ENCODE measurements around the gene SCUBE1.

DNA sequence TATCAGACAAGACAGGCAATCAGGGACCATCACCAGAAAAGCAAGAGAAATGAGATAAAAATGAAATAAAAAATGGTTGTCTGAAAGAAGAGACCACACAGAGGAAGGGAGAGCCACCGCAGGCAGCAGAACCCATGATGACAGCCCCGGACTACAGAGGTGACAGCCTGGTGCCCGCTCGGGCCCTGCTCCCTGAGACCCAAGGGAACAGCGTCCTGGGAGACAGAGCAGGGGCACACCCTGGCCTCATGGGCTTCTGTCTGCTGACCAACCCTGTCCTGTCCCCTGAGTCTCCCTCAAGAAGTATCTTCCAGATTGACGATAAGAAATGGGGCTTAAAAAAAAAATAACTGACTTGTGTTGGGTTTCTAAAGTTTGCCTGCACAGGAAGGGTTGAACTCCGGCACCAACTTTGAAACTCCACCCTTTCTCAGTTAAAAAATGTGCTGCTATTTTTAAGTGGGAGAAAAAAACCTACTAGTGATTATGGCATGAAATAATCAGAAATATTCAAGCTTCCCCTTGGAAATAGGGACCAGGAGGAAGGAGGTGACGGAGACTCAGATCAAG, 86.1 kb downstream of the SCUBE1 start:
- TF ChIP-seq POLR2A (IDR thresholded peaks at IDR 0.05) = no peak
- no peak for TF ChIP-seq CTCF (IDR thresholded peaks at IDR 0.05)
- no peak for TF ChIP-seq POLR2AphosphoS5 (IDR thresholded peaks at IDR 0.05)
- no peak for TF ChIP-seq EP300 (IDR thresholded peaks at IDR 0.05)
